HuH-7.5 (cell line): ENCODE results near the gene BCHE.

ENCODE experiments used
- DNase-seq: peaks from one replicate; pipeline ENCODE4 v3.0.0; 2011; ENCODE audit warnings: low spot score

BCHE gene

GRCh38 chr3:165749821-165750220 is 87.4 kb downstream of the BCHE start:
- no peak for DNase-seq

- DNase-seq: no peak
Observed at GRCh38 chr3:165749241-165749640, 88.0 kb downstream of the BCHE start.

GRCh38 chr3:165748094-165748493 is 89.1 kb downstream of the BCHE start:
- no peak for DNase-seq

- no peak for DNase-seq
Observed at GRCh38 chr3:165746874-165747273, 90.3 kb downstream of the BCHE start.

- DNase-seq: no peak
Observed at GRCh38 chr3:165744025-165744424, 93.2 kb downstream of the BCHE start.

- DNase-seq: no peak
Observed at GRCh38 chr3:165742351-165742750, 94.9 kb downstream of the BCHE start.

GRCh38 chr3:165729756-165730155 is 107.5 kb downstream of the BCHE start:
- DNase-seq: no peak

GRCh38 chr3:165728924-165729323 is 108.3 kb downstream of the BCHE start:
- no peak for DNase-seq

- DNase-seq: no peak
Observed at GRCh38 chr3:165725296-165725695, 111.9 kb downstream of the BCHE start.
